Left ventricle myocardium inferior (tissue), 1 donor: ENCODE results near the gene BNIP5. TPM values are rescaled to one million over a fixed set of nuclear protein-coding genes. Genes with fewer than 3 reads are reported as not detected.

ENCODE experiments used
- DNase-seq: peaks from one replicate; pipeline ENCODE4 v3.0.0-alpha.2; 2020
- H3K27ac ChIP-seq: fragments of 200-600 bp; replicated peaks from 2 replicates; pipeline ENCODE4 v1.8.0; 2021
- H3K27me3 ChIP-seq: fragments of 200-600 bp; 2 replicates; pipeline ENCODE4 v1.8.0; 2021; ENCODE audit warnings: low read depth
- H3K36me3 ChIP-seq: fragments of 200-600 bp; 2 replicates; pipeline ENCODE4 v1.8.0; 2021
- H3K4me1 ChIP-seq: fragments of 200-600 bp; 2 replicates; pipeline ENCODE4 v1.8.0; 2021
- H3K4me3 ChIP-seq: fragments of 200-600 bp; 2 replicates; pipeline ENCODE4 v1.8.0; 2021; ENCODE audit warnings: mild to moderate bottlenecking, moderate library complexity
- H3K9me3 ChIP-seq: fragments of 200-600 bp; replicated peaks from 2 replicates; pipeline ENCODE4 v1.8.0; 2021
- CTCF ChIP-seq: fragments of 200-600 bp; IDR thresholded peaks from 2 replicates; pipeline ENCODE4 v1.8.0; 2021; ENCODE audit warnings: antibody characterized with exemption, mild to moderate bottlenecking, borderline replicate concordance
- intact Hi-C: fragments of 100-400 bp; cut with micrococcal nuclease; formaldehyde crosslinking; loops from one replicate; pipeline ENCODE4 v1.11.0; 2022
- total RNA-seq: library from RNA; stranded (reverse); fragmentation: NEBNext Ultra II Directional; extraction: Animal tissue kit (Norgen Biotek cat#: 25700); gene quantifications from one replicate; pipeline ENCODE4 v1.2.1, GENCODE V29; 2021
- donor health status: DM: no; HTN: yes; CAD: no; lungs with severe emphysema.

The BNIP5 gene
- total RNA-seq, 1 donor from 2014 or later: not detected

GRCh38 chr6:36297511-36297910, 39.2 kb downstream of the BNIP5 start:
- H3K27ac ChIP-seq: no peak overlapping the region
- H3K4me3 ChIP-seq: no peak overlapping the region
- no peaks in the 10 kb centered on the region for H3K9me3 ChIP-seq
- H3K36me3 ChIP-seq: no peaks in the 10 kb centered on the region
- H3K4me1 ChIP-seq: no peaks in the 10 kb centered on the region
- intact Hi-C loops: no loop called here
- peaks cover 65% of the 10 kb centered on the region for H3K27me3 ChIP-seq
- no peak for TF ChIP-seq CTCF
- no peak for DNase-seq

- Histone ChIP-seq H3K36me3 (no peaks in the 10 kb centered on the region), H3K4me3 (no peak overlapping the region), H3K4me1 (no peaks in the 10 kb centered on the region), H3K27ac (no peak overlapping the region), H3K9me3 (no peaks in the 10 kb centered on the region), H3K27me3 (peaks cover 66% of the 10 kb centered on the region)
- TF ChIP-seq CTCF: no peak
- DNase-seq: no peak
- intact Hi-C loops: no loop called here
Observed at GRCh38 chr6:36297051-36297450, 39.6 kb downstream of the BNIP5 start.

- Histone ChIP-seq H3K27me3 (peaks cover 66% of the 10 kb centered on the region), H3K4me3 (no peak overlapping the region), H3K36me3 (no peaks in the 10 kb centered on the region), H3K27ac (no peak overlapping the region), H3K9me3 (no peaks in the 10 kb centered on the region), H3K4me1 (no peaks in the 10 kb centered on the region)
- DNase-seq: no peak
- intact Hi-C loops: no loop called here
- TF ChIP-seq CTCF: no peak
Observed at GRCh38 chr6:36296240-36296639, 40.4 kb downstream of the BNIP5 start.

GRCh38 chr6:36292170-36292569, 44.5 kb downstream of the BNIP5 start:
- Histone ChIP-seq H3K9me3 (no peaks in the 10 kb centered on the region), H3K36me3 (no peaks in the 10 kb centered on the region), H3K4me1 (no peaks in the 10 kb centered on the region), H3K27ac (no peak overlapping the region), H3K27me3 (peaks cover 88% of the 10 kb centered on the region), H3K4me3 (no peak overlapping the region)
- intact Hi-C loops: no loop called here
- no peak for DNase-seq
- TF ChIP-seq CTCF: no peak

GRCh38 chr6:36290668-36291620, 45.7 kb downstream of the BNIP5 start:
- H3K27me3 ChIP-seq: peaks cover 94% of the 10 kb centered on the region
- H3K27ac ChIP-seq: no peak overlapping the region
- intact Hi-C loops: no loop called here
- no peaks in the 10 kb centered on the region for H3K4me1 ChIP-seq
- H3K36me3 ChIP-seq: no peaks in the 10 kb centered on the region
- no peak for DNase-seq
- no peak overlapping the region for H3K4me3 ChIP-seq
- TF ChIP-seq CTCF: no peak
- no peaks in the 10 kb centered on the region for H3K9me3 ChIP-seq
